CD4-positive, alpha-beta memory T cell (primary cell): ENCODE data around the gene NCBP3. TPM values are rescaled to one million over a fixed set of nuclear protein-coding genes. Genes with fewer than 3 reads are reported as not detected.
A peak's percentile ranks its signal among the peaks of the same experiment; 100 is the strongest.

Experiments used
- CTCF ChIA-PET: fragments of 350-600 bp; sonication (Branson Sonifier 250); formaldehyde crosslinking; loops from one replicate; lab custom pipeline; 2021; ENCODE audit warnings: inconsistent platforms; ENCODE audit not compliant: partially characterized antibody; lab: Charles Lee
- POLR2A ChIA-PET: fragments of 350-600 bp; sonication (Branson Sonifier 250); formaldehyde crosslinking; loops from one replicate; lab custom pipeline; 2021; ENCODE audit not compliant: partially characterized antibody; lab: Charles Lee
- DNase-seq, 5 donors: peaks; one replicate each; pipeline versions ENCODE4 v3.0.0 to v3.0.0-alpha.2; 2020 to 2022; ENCODE audit warnings: mixed read lengths in 1 of 5
- H3K27ac ChIP-seq: one replicate; pipeline ENCODE4 v1.7.0; 2013; ENCODE audit warnings: low read depth, low read length
- H3K27me3 ChIP-seq: 2 replicates; pipeline ENCODE4 v1.7.0; 2013; ENCODE audit warnings: mild to moderate bottlenecking, low read length, moderate library complexity; ENCODE audit not compliant: insufficient read depth
- H3K36me3 ChIP-seq: 2 replicates; pipeline ENCODE4 v1.7.0; 2013; ENCODE audit warnings: mild to moderate bottlenecking, low read length, moderate library complexity; ENCODE audit not compliant: insufficient read depth
- H3K4me1 ChIP-seq: 2 replicates; pipeline ENCODE4 v1.7.0; 2013; ENCODE audit warnings: mild to moderate bottlenecking, low read length, moderate library complexity; ENCODE audit not compliant: insufficient read depth
- H3K4me3 ChIP-seq, 2 donors: one replicate each; pipeline ENCODE4 v1.7.0; 2013; ENCODE audit warnings: low read length in 2 of 2, mild to moderate bottlenecking in 1 of 2
- H3K9me3 ChIP-seq, 2 donors: one replicate each; pipeline ENCODE4 v1.7.0; 2013; ENCODE audit warnings: low read length in 2 of 2, control low read depth in 1 of 2; ENCODE audit not compliant: control insufficient read depth in 1 of 2
- H3K27ac Mint-ChIP-seq, 7 donors: one replicate each; pipeline ENCODE4 v1.8.0; 2020 to 2021; ENCODE audit warnings: mixed read lengths in 7 of 7, mild to moderate bottlenecking in 6 of 7, inconsistent platforms in 3 of 7, moderate library complexity in 3 of 7
- H3K27me3 Mint-ChIP-seq, 2 donors: one replicate each; pipeline ENCODE4 v1.8.0; 2020 to 2021; ENCODE audit warnings: mixed read lengths in 2 of 2
- H3K36me3 Mint-ChIP-seq, 2 donors: one replicate each; pipeline ENCODE4 v1.8.0; 2020 to 2021; ENCODE audit warnings: mixed read lengths in 2 of 2, inconsistent platforms in 1 of 2, mild to moderate bottlenecking in 1 of 2
- H3K4me1 Mint-ChIP-seq, 4 donors: one replicate each; pipeline ENCODE4 v1.8.0; 2020 to 2021; ENCODE audit warnings: mixed read lengths in 4 of 4, mild to moderate bottlenecking in 1 of 4
- H3K4me3 Mint-ChIP-seq, 8 donors: one replicate each; pipeline ENCODE4 v1.8.0; 2020 to 2021; ENCODE audit warnings: mixed read lengths in 8 of 8, mild to moderate bottlenecking in 7 of 8, moderate library complexity in 6 of 8, inconsistent platforms in 3 of 8
- H3K9me3 Mint-ChIP-seq, 8 donors: one replicate each; pipeline ENCODE4 v1.8.0; 2020 to 2021; ENCODE audit warnings: mixed read lengths in 8 of 8, mild to moderate bottlenecking in 5 of 8, inconsistent platforms in 3 of 8, moderate library complexity in 1 of 8
- intact Hi-C: fragments of 100-400 bp; cut with micrococcal nuclease; formaldehyde crosslinking; loops from one replicate; pipeline ENCODE4 v1.15.1; 2023
- polyA plus RNA-seq, 2 donors: library from polyadenylated mRNA; unstranded; fragments of 300-500 nt; fragmentation: Illumina TruSeq; gene quantifications; one replicate each; pipeline ENCODE4 v1.2.3, GENCODE V29; 2021
- total RNA-seq, 2 experiments: library from RNA; stranded (reverse); gene quantifications; one replicate each; pipeline ENCODE4 v1.2.3, GENCODE V29; 2021

Gene NCBP3
- total and polyA plus RNA-seq, 4 experiments from 2014 or later: 7.7 to 66.7 (median 32.1) TPM

- H3K4me1 Mint-ChIP-seq: peaks cover 1 to 5% (median 4%) of the 10 kb centered on the region in 4 donors
- ChIA-PET POLR2A (interaction anchor here (4.5 kb wide), 1 partner anchor 90 kb away, joined by 41 read pairs; no protein-coding TSS in a partner anchor), CTCF (interaction anchor here (0.7 to 11.7 kb wide), 13 partner anchors 10 to 226 kb away, joined by 3 to 333 read pairs (median 5); partner anchors contain the start of gene NCBP3)
- peaks cover 43% of the 10 kb centered on the region for H3K36me3 ChIP-seq
- H3K4me3 ChIP-seq: no peak overlapping the region
- intact Hi-C loops: loop anchor here (5.0 kb wide), 1 partner anchor 781 kb away; no protein-coding TSS in a partner anchor
- no peaks in the 10 kb centered on the region for H3K27me3 Mint-ChIP-seq
- H3K27ac ChIP-seq: no peak overlapping the region
- peaks cover 0 to 3% (median 0%) of the 10 kb centered on the region in 8 donors for H3K9me3 Mint-ChIP-seq
- H3K9me3 ChIP-seq: no peaks in the 10 kb centered on the region
- H3K4me1 ChIP-seq: no peaks in the 10 kb centered on the region
- no peaks in the 10 kb centered on the region for H3K27me3 ChIP-seq
- no peak overlapping the region for H3K27ac Mint-ChIP-seq
- peaks cover 40 to 59% of the 10 kb centered on the region in 2 donors for H3K36me3 Mint-ChIP-seq
- no peak for DNase-seq
- H3K4me3 Mint-ChIP-seq: no peak overlapping the region
These were observed 17.7 kb downstream of the NCBP3 start for GRCh38 chr17:3828151-3828851.

- Mint-ChIP-seq H3K36me3 (peaks cover 38 to 66% of the 10 kb centered on the region in 2 donors), H3K27me3 (no peaks in the 10 kb centered on the region), H3K27ac (peak overlapping the region in 3 of 7 donors; percentile 42 to 74 (median 70)), H3K9me3 (peaks cover 0 to 3% (median 0%) of the 10 kb centered on the region in 8 donors), H3K4me1 (peaks cover 1 to 5% (median 4%) of the 10 kb centered on the region in 4 donors), H3K4me3 (no peak overlapping the region)
- no peaks in the 10 kb centered on the region for H3K9me3 ChIP-seq
- ChIA-PET POLR2A (interaction anchor here (0.6 to 4.5 kb wide), 2 partner anchors 19 to 89 kb away, joined by 3 to 41 read pairs; no protein-coding TSS in a partner anchor), CTCF (interaction anchor here (0.6 to 11.7 kb wide), 22 partner anchors 9 to 225 kb away, joined by 3 to 333 read pairs (median 4); partner anchors contain the start of genes HASPIN and NCBP3)
- peak; percentile 67 to 79 (median 74) for DNase-seq
- peaks cover 43% of the 10 kb centered on the region for H3K36me3 ChIP-seq
- intact Hi-C loops: loop anchor here (1.0 to 5.0 kb wide), 3 partner anchors 90 to 780 kb away; no protein-coding TSS in a partner anchor
- no peaks in the 10 kb centered on the region for H3K27me3 ChIP-seq
- no peaks in the 10 kb centered on the region for H3K4me1 ChIP-seq
- H3K4me3 ChIP-seq: no peak overlapping the region
- H3K27ac ChIP-seq: no peak overlapping the region
These were observed 18.8 kb downstream of the NCBP3 start for GRCh38 chr17:3827124-3827773.

- peak overlapping the region in 1 of 7 donors; percentile 31 for H3K27ac Mint-ChIP-seq
- intact Hi-C loops: loop anchor here (2.0 to 5.0 kb wide), 2 partner anchors 143 to 779 kb away; no protein-coding TSS in a partner anchor
- H3K27me3 Mint-ChIP-seq: no peaks in the 10 kb centered on the region
- Histone ChIP-seq H3K27me3 (no peaks in the 10 kb centered on the region), H3K4me3 (no peak overlapping the region), H3K4me1 (no peaks in the 10 kb centered on the region), H3K27ac (no peak overlapping the region), H3K36me3 (peaks cover 48% of the 10 kb centered on the region), H3K9me3 (no peaks in the 10 kb centered on the region)
- peaks cover 47 to 75% of the 10 kb centered on the region in 2 donors for H3K36me3 Mint-ChIP-seq
- H3K9me3 Mint-ChIP-seq: peaks cover 0 to 3% (median 0%) of the 10 kb centered on the region in 8 donors
- peaks cover 1 to 5% (median 4%) of the 10 kb centered on the region in 4 donors for H3K4me1 Mint-ChIP-seq
- peak overlapping the region in 1 of 8 donors; percentile 10 for H3K4me3 Mint-ChIP-seq
- ChIA-PET CTCF (interaction anchor here (0.7 to 11.7 kb wide), 8 partner anchors 14 to 144 kb away, joined by 3 to 333 read pairs (median 5); partner anchors contain the start of gene NCBP3), POLR2A (interaction anchor here (0.7 to 4.5 kb wide), 2 partner anchors 88 to 130 kb away, joined by 3 to 41 read pairs; partner anchors contain the start of gene P2RX5)
- no peak for DNase-seq
These were observed 19.9 kb downstream of the NCBP3 start for GRCh38 chr17:3826191-3826590.

GRCh38 chr17:3821101-3821500 is 24.9 kb downstream of the NCBP3 start:
- Mint-ChIP-seq H3K4me3 (no peak overlapping the region), H3K27ac (no peak overlapping the region), H3K27me3 (no peaks in the 10 kb centered on the region), H3K4me1 (peaks cover 0 to 2% (median 0%) of the 10 kb centered on the region in 4 donors), H3K36me3 (peaks cover 42 to 71% of the 10 kb centered on the region in 2 donors), H3K9me3 (peaks cover 0 to 2% (median 0%) of the 10 kb centered on the region in 8 donors)
- Histone ChIP-seq H3K9me3 (no peaks in the 10 kb centered on the region), H3K27ac (no peak overlapping the region), H3K27me3 (no peaks in the 10 kb centered on the region), H3K4me1 (no peaks in the 10 kb centered on the region), H3K36me3 (peaks cover 60% of the 10 kb centered on the region), H3K4me3 (no peak overlapping the region)
- CTCF ChIA-PET: interaction anchor here (11.7 kb wide), 1 partner anchor 84 kb away, joined by 333 read pairs; no protein-coding TSS in a partner anchor
- POLR2A ChIA-PET: interaction anchor here (0.6 kb wide), 1 partner anchor 289 kb away, joined by 3 read pairs; no protein-coding TSS in a partner anchor
- DNase-seq: no peak
- intact Hi-C loops: no loop called here

- CTCF ChIA-PET: no interaction called here
- peaks cover 49 to 72% of the 10 kb centered on the region in 2 donors for H3K36me3 Mint-ChIP-seq
- peaks cover 0 to 2% (median 0%) of the 10 kb centered on the region in 8 donors for H3K9me3 Mint-ChIP-seq
- Histone ChIP-seq H3K36me3 (peaks cover 46% of the 10 kb centered on the region), H3K9me3 (no peaks in the 10 kb centered on the region), H3K27ac (no peak overlapping the region), H3K4me1 (no peaks in the 10 kb centered on the region), H3K4me3 (no peak overlapping the region), H3K27me3 (no peaks in the 10 kb centered on the region)
- peak overlapping the region in 1 of 7 donors; percentile 21 for H3K27ac Mint-ChIP-seq
- H3K4me3 Mint-ChIP-seq: no peak overlapping the region
- no peak for DNase-seq
- H3K4me1 Mint-ChIP-seq: no peaks in the 10 kb centered on the region
- POLR2A ChIA-PET: no interaction called here
- H3K27me3 Mint-ChIP-seq: no peaks in the 10 kb centered on the region
- intact Hi-C loops: no loop called here
These were observed 27.3 kb downstream of the NCBP3 start for GRCh38 chr17:3818786-3819185.

GRCh38 chr17:3817851-3818605 is 28.0 kb downstream of the NCBP3 start:
- H3K36me3 ChIP-seq: peaks cover 46% of the 10 kb centered on the region
- no peak overlapping the region for H3K4me3 ChIP-seq
- H3K27me3 ChIP-seq: no peaks in the 10 kb centered on the region
- Mint-ChIP-seq H3K4me1 (no peaks in the 10 kb centered on the region), H3K27me3 (no peaks in the 10 kb centered on the region), H3K9me3 (peaks cover 0 to 2% (median 0%) of the 10 kb centered on the region in 8 donors), H3K36me3 (peaks cover 49 to 72% of the 10 kb centered on the region in 2 donors), H3K27ac (peak overlapping the region in 1 of 7 donors; percentile 21), H3K4me3 (no peak overlapping the region)
- intact Hi-C loops: no loop called here
- DNase-seq: no peak
- no peaks in the 10 kb centered on the region for H3K9me3 ChIP-seq
- H3K4me1 ChIP-seq: no peaks in the 10 kb centered on the region
- ChIA-PET POLR2A (no interaction called here), CTCF (interaction anchor here (1.3 to 2.8 kb wide), 3 partner anchors 9 to 251 kb away, joined by 3 to 28 read pairs (median 4); no protein-coding TSS in a partner anchor)
- H3K27ac ChIP-seq: no peak overlapping the region
